ENCODE measurements around the gene PARD3. TPM values are rescaled to one million over a fixed set of nuclear protein-coding genes. Genes with fewer than 3 reads are reported as not detected.

The PARD3 gene
- total RNA-seq, 1 experiment from 2014 or later: 46.3 TPM

DNA sequence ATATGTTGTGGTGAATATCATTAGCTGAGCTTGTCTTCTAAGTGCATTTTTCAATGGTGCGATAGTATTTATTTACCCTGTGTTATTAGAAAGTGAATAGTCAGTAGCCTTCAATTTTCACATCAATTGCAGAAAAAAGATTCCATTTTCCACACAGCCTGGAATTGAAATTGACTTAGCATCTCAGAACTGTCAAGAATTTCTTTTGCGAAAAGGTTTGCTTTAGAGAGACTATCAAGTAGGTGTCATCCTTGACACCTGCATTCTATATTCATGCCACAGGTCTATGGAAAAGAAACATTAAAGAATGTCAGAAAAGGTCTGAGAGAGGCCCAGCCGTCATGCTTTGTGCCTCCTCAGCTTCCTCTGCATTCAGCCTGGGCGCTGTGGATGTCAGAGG, 504.9 kb downstream of the PARD3 start (continued):
- no peak for TF ChIP-seq ZFX (IDR thresholded peaks at IDR 0.05)
- TF ChIP-seq EGR1 (IDR thresholded peaks at IDR 0.05; ENCODE audit: low read depth): no peak
- TF ChIP-seq SP1 (IDR thresholded peaks at IDR 0.05; ENCODE audit: low read depth): no peak
- no peak for TF ChIP-seq JUND (IDR thresholded peaks at IDR 0.05)
- no peak for TF ChIP-seq RAD21 (IDR thresholded peaks at IDR 0.05; ENCODE audit: low read depth)
- TF ChIP-seq ELF1 (IDR thresholded peaks at IDR 0.05; ENCODE audit: borderline replicate concordance, low read depth): no peak
- TF ChIP-seq POLR2AphosphoS5 (IDR thresholded peaks at IDR 0.05; ENCODE audit: low read depth, low read length): no peak

DNA sequence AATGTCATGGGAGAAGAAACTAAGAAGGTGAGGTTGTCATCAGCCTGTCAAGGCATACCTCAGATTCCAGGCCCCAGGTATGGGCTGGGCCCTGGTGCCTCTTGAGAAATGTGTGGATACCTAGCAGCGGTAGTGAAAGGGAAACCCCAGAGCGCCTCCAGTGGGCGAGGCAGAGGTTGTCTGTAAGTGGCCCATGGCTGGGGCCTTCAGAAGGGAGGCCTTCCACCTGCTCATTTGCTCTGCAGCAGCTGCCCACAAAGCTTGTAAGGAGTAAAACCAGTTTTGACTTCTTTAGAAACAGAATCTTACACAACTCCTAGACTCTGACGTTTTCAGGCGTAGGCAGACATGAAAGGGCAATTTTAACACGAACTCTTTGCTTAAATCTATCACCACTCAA, 509.9 kb downstream of the PARD3 start:
- CTCF ChIA-PET: no interaction called here
- no peaks in the 10 kb centered on the region for H3K4me1 ChIP-seq (ENCODE audit: control insufficient read depth in 1 of 2, insufficient read depth in 2 of 2, low read length in 2 of 2)
- H3K9me3 ChIP-seq (ENCODE audit: control insufficient read depth in 1 of 2, insufficient read depth in 1 of 2, low read depth in 1 of 2, low read length in 2 of 2): no peaks in the 10 kb centered on the region
- no peak overlapping the region for H3K27ac ChIP-seq (ENCODE audit: low read depth, low read length)
- intact Hi-C loops (cut with micrococcal nuclease): no loop called here
- H3K4me3 ChIP-seq (replicated peaks in 1 of 2; ENCODE audit: low read depth in 1 of 2, low read length in 2 of 2): no peak overlapping the region
- H3K36me3 ChIP-seq (ENCODE audit: control insufficient read depth in 1 of 2, insufficient read depth in 2 of 2, low read length in 2 of 2): no peaks in the 10 kb centered on the region
- TF ChIP-seq, protein P1, sequence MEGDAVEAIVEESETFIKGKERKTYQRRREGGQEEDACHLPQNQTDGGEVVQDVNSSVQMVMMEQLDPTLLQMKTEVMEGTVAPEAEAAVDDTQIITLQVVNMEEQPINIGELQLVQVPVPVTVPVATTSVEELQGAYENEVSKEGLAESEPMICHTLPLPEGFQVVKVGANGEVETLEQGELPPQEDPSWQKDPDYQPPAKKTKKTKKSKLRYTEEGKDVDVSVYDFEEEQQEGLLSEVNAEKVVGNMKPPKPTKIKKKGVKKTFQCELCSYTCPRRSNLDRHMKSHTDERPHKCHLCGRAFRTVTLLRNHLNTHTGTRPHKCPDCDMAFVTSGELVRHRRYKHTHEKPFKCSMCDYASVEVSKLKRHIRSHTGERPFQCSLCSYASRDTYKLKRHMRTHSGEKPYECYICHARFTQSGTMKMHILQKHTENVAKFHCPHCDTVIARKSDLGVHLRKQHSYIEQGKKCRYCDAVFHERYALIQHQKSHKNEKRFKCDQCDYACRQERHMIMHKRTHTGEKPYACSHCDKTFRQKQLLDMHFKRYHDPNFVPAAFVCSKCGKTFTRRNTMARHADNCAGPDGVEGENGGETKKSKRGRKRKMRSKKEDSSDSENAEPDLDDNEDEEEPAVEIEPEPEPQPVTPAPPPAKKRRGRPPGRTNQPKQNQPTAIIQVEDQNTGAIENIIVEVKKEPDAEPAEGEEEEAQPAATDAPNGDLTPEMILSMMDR (IDR thresholded peaks at IDR 0.05 in 2 of 3, conservative IDR thresholded peaks at IDR 0.05 in 1 of 3; ENCODE audit: borderline replicate concordance in 1 of 3, insufficient read depth in 1 of 3, low read depth in 2 of 3, low read length in 2 of 3): peak; percentile 9 to 55 (median 52); a peak in 4 of 6 replicates
- TF ChIP-seq ELF1 (IDR thresholded peaks at IDR 0.05; ENCODE audit: borderline replicate concordance, low read depth) (no peak), RAD21 (IDR thresholded peaks at IDR 0.05; ENCODE audit: low read depth) (peak; percentile 34; the same call in 1 of the 2 replicates), CBX3 (IDR thresholded peaks at IDR 0.05; ENCODE audit: low read depth) (no peak), EZH2 (IDR thresholded peaks at IDR 0.05) (no peak)
- H4K20me1 ChIP-seq (ENCODE audit: insufficient read depth): 0 out of 2 replicates have a peak, but pooled peaks cover 4% of the 10 kb centered on the region
- POLR2A ChIA-PET: no interaction called here
- H3K4me2 ChIP-seq (ENCODE audit: low read length): no peak overlapping the region
- DNase-seq (ENCODE audit: low read depth, low spot score) (no peak), ATAC-seq (peak; percentile 94)
- RAD21 ChIA-PET (ENCODE audit: low non-redundant PET in 1 of 2, low total read pairs in 2 of 2, uncharacterized antibody in 2 of 2, unreplicated experiment in 2 of 2): no interaction called here
- no peaks in the 10 kb centered on the region for H3K79me2 ChIP-seq (ENCODE audit: insufficient read depth, low read length)
- BruUV-seq (replicated peaks): no TSS peak
- no peaks in the 10 kb centered on the region for H3K27me3 ChIP-seq (ENCODE audit: insufficient read depth, low read length)
- no peak overlapping the region for H2AFZ ChIP-seq (ENCODE audit: low read depth, low read length, poor library complexity, severe bottlenecking)
- H3K9me2 ChIP-seq (ENCODE audit: insufficient read depth): no peaks in the 10 kb centered on the region
- H3K9ac ChIP-seq (ENCODE audit: low read length): no peak overlapping the region

Data from HCT116 (cell line).